ENCODE data around the gene PNMA1. TPM values are rescaled to one million over a fixed set of nuclear protein-coding genes. Genes with fewer than 3 reads are reported as not detected.

Gene PNMA1
- total and polyA plus RNA-seq, 9 of the 15 experiments (the other 6 are each of a cell fraction or from before 2014, with no cell fraction given): 1.7 to 26.4 (median 8.7) TPM

- TF ChIP-seq JUND (IDR thresholded peaks at IDR 0.05; ENCODE audit: borderline replicate concordance, low read depth, low read length): peak; percentile 96
- peak; percentile 90; the same call in 1 of the 3 replicates for TF ChIP-seq JUND (tag; IDR thresholded peaks at IDR 0.05; ENCODE audit: borderline replicate concordance, low read depth, low read length)
- TF ChIP-seq SRF (CRISPR knock-in tag; IDR thresholded peaks at IDR 0.05): 0 out of 4 replicates have a peak, but pooled peaks of 1 of the 2 experiments have one; percentile 26
- peak; percentile 32; the same call in 1 of the 2 replicates for TF ChIP-seq GATA2 (CRISPR knock-in tag; IDR thresholded peaks at IDR 0.05)
- TF ChIP-seq ZKSCAN8 (CRISPR knock-in tag; IDR thresholded peaks at IDR 0.05): no peak
- TF ChIP-seq, protein P1, sequence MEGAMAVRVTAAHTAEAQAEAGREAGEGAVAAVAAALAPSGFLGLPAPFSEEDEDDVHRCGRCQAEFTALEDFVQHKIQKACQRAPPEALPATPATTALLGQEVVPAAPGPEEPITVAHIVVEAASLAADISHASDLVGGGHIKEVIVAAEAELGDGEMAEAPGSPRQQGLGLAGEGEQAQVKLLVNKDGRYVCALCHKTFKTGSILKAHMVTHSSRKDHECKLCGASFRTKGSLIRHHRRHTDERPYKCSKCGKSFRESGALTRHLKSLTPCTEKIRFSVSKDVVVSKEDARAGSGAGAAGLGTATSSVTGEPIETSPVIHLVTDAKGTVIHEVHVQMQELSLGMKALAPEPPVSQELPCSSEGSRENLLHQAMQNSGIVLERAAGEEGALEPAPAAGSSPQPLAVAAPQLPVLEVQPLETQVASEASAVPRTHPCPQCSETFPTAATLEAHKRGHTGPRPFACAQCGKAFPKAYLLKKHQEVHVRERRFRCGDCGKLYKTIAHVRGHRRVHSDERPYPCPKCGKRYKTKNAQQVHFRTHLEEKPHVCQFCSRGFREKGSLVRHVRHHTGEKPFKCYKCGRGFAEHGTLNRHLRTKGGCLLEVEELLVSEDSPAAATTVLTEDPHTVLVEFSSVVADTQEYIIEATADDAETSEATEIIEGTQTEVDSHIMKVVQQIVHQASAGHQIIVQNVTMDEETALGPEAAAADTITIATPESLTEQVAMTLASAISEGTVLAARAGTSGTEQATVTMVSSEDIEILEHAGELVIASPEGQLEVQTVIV (CRISPR knock-in tag; IDR thresholded peaks at IDR 0.05; ENCODE audit: borderline replicate concordance): no peak
- peak; percentile 82 for TF ChIP-seq TEAD4 (IDR thresholded peaks at IDR 0.05; ENCODE audit: low read length)
- TF ChIP-seq TEAD4 (CRISPR knock-in tag; IDR thresholded peaks at IDR 0.05; ENCODE audit: borderline replicate concordance): no peak
- no peak for TF ChIP-seq ZFP1 (CRISPR knock-in tag; IDR thresholded peaks at IDR 0.05)
- TF ChIP-seq KAT8 (IDR thresholded peaks at IDR 0.05; ENCODE audit: low read depth): no peak
- TF ChIP-seq, protein P2, sequence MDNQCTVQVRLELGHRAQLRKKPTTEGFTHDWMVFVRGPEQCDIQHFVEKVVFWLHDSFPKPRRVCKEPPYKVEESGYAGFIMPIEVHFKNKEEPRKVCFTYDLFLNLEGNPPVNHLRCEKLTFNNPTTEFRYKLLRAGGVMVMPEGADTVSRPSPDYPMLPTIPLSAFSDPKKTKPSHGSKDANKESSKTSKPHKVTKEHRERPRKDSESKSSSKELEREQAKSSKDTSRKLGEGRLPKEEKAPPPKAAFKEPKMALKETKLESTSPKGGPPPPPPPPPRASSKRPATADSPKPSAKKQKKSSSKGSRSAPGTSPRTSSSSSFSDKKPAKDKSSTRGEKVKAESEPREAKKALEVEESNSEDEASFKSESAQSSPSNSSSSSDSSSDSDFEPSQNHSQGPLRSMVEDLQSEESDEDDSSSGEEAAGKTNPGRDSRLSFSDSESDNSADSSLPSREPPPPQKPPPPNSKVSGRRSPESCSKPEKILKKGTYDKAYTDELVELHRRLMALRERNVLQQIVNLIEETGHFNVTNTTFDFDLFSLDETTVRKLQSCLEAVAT (IDR thresholded peaks at IDR 0.05): no peak
- TF ChIP-seq CBFB (CRISPR knock-in tag; IDR thresholded peaks at IDR 0.05): no peak
- peak; percentile 48; the same call in 1 of the 2 replicates for TF ChIP-seq PML (IDR thresholded peaks at IDR 0.05; ENCODE audit: low read length)
- 0 out of 2 replicates have a peak, but pooled peaks have one; percentile 34 for TF ChIP-seq ZNF589 (CRISPR knock-in tag; IDR thresholded peaks at IDR 0.05; ENCODE audit: low read depth)
- peak; percentile 93 for TF ChIP-seq SMARCE1 (IDR thresholded peaks at IDR 0.05)
- TF ChIP-seq, protein P3, sequence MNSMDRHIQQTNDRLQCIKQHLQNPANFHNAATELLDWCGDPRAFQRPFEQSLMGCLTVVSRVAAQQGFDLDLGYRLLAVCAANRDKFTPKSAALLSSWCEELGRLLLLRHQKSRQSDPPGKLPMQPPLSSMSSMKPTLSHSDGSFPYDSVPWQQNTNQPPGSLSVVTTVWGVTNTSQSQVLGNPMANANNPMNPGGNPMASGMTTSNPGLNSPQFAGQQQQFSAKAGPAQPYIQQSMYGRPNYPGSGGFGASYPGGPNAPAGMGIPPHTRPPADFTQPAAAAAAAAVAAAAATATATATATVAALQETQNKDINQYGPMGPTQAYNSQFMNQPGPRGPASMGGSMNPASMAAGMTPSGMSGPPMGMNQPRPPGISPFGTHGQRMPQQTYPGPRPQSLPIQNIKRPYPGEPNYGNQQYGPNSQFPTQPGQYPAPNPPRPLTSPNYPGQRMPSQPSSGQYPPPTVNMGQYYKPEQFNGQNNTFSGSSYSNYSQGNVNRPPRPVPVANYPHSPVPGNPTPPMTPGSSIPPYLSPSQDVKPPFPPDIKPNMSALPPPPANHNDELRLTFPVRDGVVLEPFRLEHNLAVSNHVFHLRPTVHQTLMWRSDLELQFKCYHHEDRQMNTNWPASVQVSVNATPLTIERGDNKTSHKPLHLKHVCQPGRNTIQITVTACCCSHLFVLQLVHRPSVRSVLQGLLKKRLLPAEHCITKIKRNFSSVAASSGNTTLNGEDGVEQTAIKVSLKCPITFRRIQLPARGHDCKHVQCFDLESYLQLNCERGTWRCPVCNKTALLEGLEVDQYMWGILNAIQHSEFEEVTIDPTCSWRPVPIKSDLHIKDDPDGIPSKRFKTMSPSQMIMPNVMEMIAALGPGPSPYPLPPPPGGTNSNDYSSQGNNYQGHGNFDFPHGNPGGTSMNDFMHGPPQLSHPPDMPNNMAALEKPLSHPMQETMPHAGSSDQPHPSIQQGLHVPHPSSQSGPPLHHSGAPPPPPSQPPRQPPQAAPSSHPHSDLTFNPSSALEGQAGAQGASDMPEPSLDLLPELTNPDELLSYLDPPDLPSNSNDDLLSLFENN (IDR thresholded peaks at IDR 0.05; ENCODE audit: low read depth in 2 of 2, low read length in 2 of 2): peak in 1 of 2 experiments; percentile 68; a peak in 1 of 4 replicates
- TF ChIP-seq BCL6 (CRISPR knock-in tag; IDR thresholded peaks at IDR 0.05): no peak
- TF ChIP-seq, protein P4, sequence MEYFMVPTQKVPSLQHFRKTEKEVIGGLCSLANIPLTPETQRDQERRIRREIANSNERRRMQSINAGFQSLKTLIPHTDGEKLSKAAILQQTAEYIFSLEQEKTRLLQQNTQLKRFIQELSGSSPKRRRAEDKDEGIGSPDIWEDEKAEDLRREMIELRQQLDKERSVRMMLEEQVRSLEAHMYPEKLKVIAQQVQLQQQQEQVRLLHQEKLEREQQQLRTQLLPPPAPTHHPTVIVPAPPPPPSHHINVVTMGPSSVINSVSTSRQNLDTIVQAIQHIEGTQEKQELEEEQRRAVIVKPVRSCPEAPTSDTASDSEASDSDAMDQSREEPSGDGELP (CRISPR knock-in tag; IDR thresholded peaks at IDR 0.05; ENCODE audit: borderline replicate concordance): peak; percentile 50; the same call in 1 of the 2 replicates
- TF ChIP-seq KLF6 (CRISPR knock-in tag; IDR thresholded peaks at IDR 0.05; ENCODE audit: borderline replicate concordance): no peak
- no peak for TF ChIP-seq RFX5 (IDR thresholded peaks at IDR 0.05; ENCODE audit: low read depth, low read length)
- TF ChIP-seq NCOA1 (IDR thresholded peaks at IDR 0.05; ENCODE audit: low read depth): peak; percentile 45; the same call in 1 of the 2 replicates
These were observed 27.2 kb upstream of the PNMA1 start (continued) for GRCh38 chr14:73741386-73741875.
